Neural progenitor cell (in vitro differentiated cells): Measurements from ENCODE around the gene OR51A7. TPM values are rescaled to one million over a fixed set of nuclear protein-coding genes. Genes with fewer than 3 reads are reported as not detected.

Source experiments
- DNase-seq: peaks from one replicate; pipeline ENCODE4 v3.0.0-alpha.2; 2016; ENCODE audit warnings: low spot score
- H2AFZ ChIP-seq: fragments of 200-600 bp; sonication (generic); replicated peaks from 2 replicates; pipeline ENCODE4 v1.6.1; 2016; ENCODE audit warnings: antibody characterized with exemption
- H3F3A ChIP-seq: fragments of 200-600 bp; sonication (generic); 2 replicates; pipeline ENCODE4 v1.6.1; 2016; ENCODE audit warnings: antibody characterized with exemption, low read depth
- H3K27ac ChIP-seq: fragments of 200-600 bp; sonication (generic); 2 replicates; pipeline ENCODE4 v1.5.1; 2016; ENCODE audit warnings: mild to moderate bottlenecking
- H3K27me3 ChIP-seq: fragments of 200-600 bp; sonication (generic); 2 replicates; pipeline ENCODE4 v1.6.1; 2016; ENCODE audit warnings: mild to moderate bottlenecking, moderate library complexity
- H3K36me3 ChIP-seq: fragments of 200-600 bp; sonication (generic); 2 replicates; pipeline ENCODE4 v1.5.1; 2016
- H3K4me1 ChIP-seq: fragments of 200-600 bp; sonication (generic); 2 replicates; pipeline ENCODE4 v1.6.1; 2016; ENCODE audit warnings: mixed run types
- H3K4me2 ChIP-seq: fragments of 200-600 bp; sonication (generic); 2 replicates; pipeline ENCODE4 v1.6.1; 2016
- H3K4me3 ChIP-seq: fragments of 200-600 bp; sonication (generic); 2 replicates; pipeline ENCODE4 v1.5.1; 2016
- H3K79me2 ChIP-seq: fragments of 200-600 bp; sonication (generic); 2 replicates; pipeline ENCODE4 v1.6.1; 2016; ENCODE audit warnings: low read depth
- H3K9ac ChIP-seq: fragments of 200-600 bp; sonication (generic); 2 replicates; pipeline ENCODE4 v1.6.1; 2016
- H3K9me3 ChIP-seq: fragments of 200-600 bp; sonication (generic); 2 replicates; pipeline ENCODE4 v1.5.1; 2016; ENCODE audit warnings: low read depth
- H4K20me1 ChIP-seq: fragments of 200-600 bp; sonication (generic); 2 replicates; pipeline ENCODE4 v1.6.1; 2016; ENCODE audit warnings: low read depth
- H3K27ac Mint-ChIP-seq: 3 replicates; pipeline ENCODE4 v1.8.0; 2021; ENCODE audit warnings: mixed read lengths
- H3K27me3 Mint-ChIP-seq: 2 replicates; pipeline ENCODE4 v1.8.0; 2022; ENCODE audit warnings: low read depth, mild to moderate bottlenecking, inconsistent platforms, moderate library complexity, mixed read lengths; ENCODE audit not compliant: insufficient read depth
- H3K36me3 Mint-ChIP-seq: 3 replicates; pipeline ENCODE4 v1.8.0; 2021; ENCODE audit warnings: mixed read lengths
- H3K4me1 Mint-ChIP-seq: 3 replicates; pipeline ENCODE4 v1.8.0; 2021; ENCODE audit warnings: mixed read lengths
- H3K4me3 Mint-ChIP-seq: 3 replicates; pipeline ENCODE4 v1.8.0; 2021; ENCODE audit warnings: mild to moderate bottlenecking, moderate library complexity, mixed read lengths
- H3K9me3 Mint-ChIP-seq: 3 replicates; pipeline ENCODE4 v1.8.0; 2020; ENCODE audit warnings: mixed read lengths
- CTCF ChIP-seq: fragments of 200-600 bp; sonication (generic); IDR thresholded peaks from 2 replicates; pipeline ENCODE4 v1.5.1; 2017; ENCODE audit warnings: antibody characterized with exemption, mild to moderate bottlenecking
- EZH2 ChIP-seq: fragments of 200-600 bp; sonication (generic); IDR thresholded peaks from 2 replicates; pipeline ENCODE4 v1.6.1; 2017; ENCODE audit warnings: antibody characterized with exemption, mild to moderate bottlenecking, moderate library complexity
- EZH2phosphoT487 ChIP-seq: fragments of 200-600 bp; sonication (generic); IDR thresholded peaks from 2 replicates; pipeline ENCODE4 v1.6.1; 2017; ENCODE audit warnings: antibody characterized with exemption
- total RNA-seq: library from RNA; depleted of rRNA; stranded (reverse); fragments of >200 nt; gene quantifications from 2 replicates; pipeline ENCODE4 v1.2.3, GENCODE V29; 2015; ENCODE audit warnings: low replicate concordance

The OR51A7 gene
- total RNA-seq, 1 donor from 2014 or later: not detected

- no peaks in the 10 kb centered on the region for H4K20me1 ChIP-seq
- H3K27me3 ChIP-seq: no peaks in the 10 kb centered on the region
- H3K9me3 ChIP-seq: no peaks in the 10 kb centered on the region
- H3K27me3 Mint-ChIP-seq: no peaks in the 10 kb centered on the region
- H3K27ac ChIP-seq: no peak overlapping the region
- H3K4me3 ChIP-seq: no peak overlapping the region
- DNase-seq: no peak
- H3K9me3 Mint-ChIP-seq: no peaks in the 10 kb centered on the region
- peaks cover 2% of the 10 kb centered on the region for H3K36me3 ChIP-seq
- H3K79me2 ChIP-seq: no peaks in the 10 kb centered on the region
- no peaks in the 10 kb centered on the region for H3K36me3 Mint-ChIP-seq
- no peaks in the 10 kb centered on the region for H3F3A ChIP-seq
- no peak overlapping the region for H3K9ac ChIP-seq
- H3K4me1 Mint-ChIP-seq: peaks cover 10% of the 10 kb centered on the region
- no peak overlapping the region for H3K4me2 ChIP-seq
- no peak for TF ChIP-seq CTCF
- no peak for TF ChIP-seq EZH2
- no peak for TF ChIP-seq EZH2phosphoT487
- H3K4me1 ChIP-seq: no peaks in the 10 kb centered on the region
- no peak overlapping the region for H3K4me3 Mint-ChIP-seq
- H3K27ac Mint-ChIP-seq: no peak overlapping the region
- no peak overlapping the region for H2AFZ ChIP-seq
Observed at GRCh38 chr11:4882543-4882942, 21.0 kb upstream of the OR51A7 start.

- Mint-ChIP-seq H3K27ac (no peak overlapping the region), H3K4me3 (no peak overlapping the region), H3K4me1 (peaks cover 10% of the 10 kb centered on the region), H3K27me3 (no peaks in the 10 kb centered on the region), H3K36me3 (no peaks in the 10 kb centered on the region), H3K9me3 (no peaks in the 10 kb centered on the region)
- H3K9me3 ChIP-seq: no peaks in the 10 kb centered on the region
- no peak overlapping the region for H2AFZ ChIP-seq
- no peaks in the 10 kb centered on the region for H3K79me2 ChIP-seq
- no peak overlapping the region for H3K4me2 ChIP-seq
- no peaks in the 10 kb centered on the region for H3K4me1 ChIP-seq
- H3F3A ChIP-seq: no peaks in the 10 kb centered on the region
- no peak for DNase-seq
- H3K36me3 ChIP-seq: peaks cover 2% of the 10 kb centered on the region
- H3K9ac ChIP-seq: no peak overlapping the region
- no peak overlapping the region for H3K27ac ChIP-seq
- H4K20me1 ChIP-seq: no peaks in the 10 kb centered on the region
- no peaks in the 10 kb centered on the region for H3K27me3 ChIP-seq
- TF ChIP-seq CTCF (no peak), EZH2phosphoT487 (no peak), EZH2 (no peak)
- H3K4me3 ChIP-seq: no peak overlapping the region
Observed at GRCh38 chr11:4884361-4884760, 19.2 kb upstream of the OR51A7 start.

- Mint-ChIP-seq H3K27me3 (no peaks in the 10 kb centered on the region), H3K4me1 (peaks cover 10% of the 10 kb centered on the region), H3K4me3 (no peak overlapping the region), H3K27ac (no peak overlapping the region), H3K9me3 (no peaks in the 10 kb centered on the region), H3K36me3 (no peaks in the 10 kb centered on the region)
- Histone ChIP-seq H3K27me3 (no peaks in the 10 kb centered on the region), H3K4me1 (no peaks in the 10 kb centered on the region), H3K9ac (no peak overlapping the region), H4K20me1 (no peaks in the 10 kb centered on the region), H3K36me3 (peaks cover 2% of the 10 kb centered on the region), H3F3A (no peaks in the 10 kb centered on the region), H3K4me3 (no peak overlapping the region), H3K4me2 (no peak overlapping the region), H2AFZ (no peak overlapping the region), H3K9me3 (no peaks in the 10 kb centered on the region), H3K79me2 (no peaks in the 10 kb centered on the region), H3K27ac (no peak overlapping the region)
- no peak for DNase-seq
- TF ChIP-seq EZH2 (no peak), EZH2phosphoT487 (no peak), CTCF (no peak)
Observed at GRCh38 chr11:4886186-4886585, 17.4 kb upstream of the OR51A7 start.

- Histone ChIP-seq H3K9ac (no peak overlapping the region), H2AFZ (no peak overlapping the region), H3K36me3 (peaks cover 2% of the 10 kb centered on the region), H3K79me2 (no peaks in the 10 kb centered on the region), H3K4me2 (no peak overlapping the region), H4K20me1 (no peaks in the 10 kb centered on the region), H3K9me3 (no peaks in the 10 kb centered on the region), H3F3A (no peaks in the 10 kb centered on the region), H3K27ac (no peak overlapping the region), H3K4me1 (no peaks in the 10 kb centered on the region), H3K4me3 (no peak overlapping the region), H3K27me3 (no peaks in the 10 kb centered on the region)
- Mint-ChIP-seq H3K4me1 (peaks cover 6% of the 10 kb centered on the region), H3K27ac (no peak overlapping the region), H3K9me3 (no peaks in the 10 kb centered on the region), H3K27me3 (no peaks in the 10 kb centered on the region), H3K36me3 (no peaks in the 10 kb centered on the region), H3K4me3 (no peak overlapping the region)
- TF ChIP-seq EZH2 (no peak), CTCF (no peak), EZH2phosphoT487 (no peak)
- no peak for DNase-seq
Observed at GRCh38 chr11:4887591-4887990, 16.0 kb upstream of the OR51A7 start.
